Astrocyte of the hippocampus (primary cell): ENCODE data around the gene ECE1.

Experiments used
- DNase-seq: peaks from one replicate; pipeline ENCODE4 v3.0.0; 2011; ENCODE audit warnings: low read depth, low spot score

ECE1 gene

DNA sequence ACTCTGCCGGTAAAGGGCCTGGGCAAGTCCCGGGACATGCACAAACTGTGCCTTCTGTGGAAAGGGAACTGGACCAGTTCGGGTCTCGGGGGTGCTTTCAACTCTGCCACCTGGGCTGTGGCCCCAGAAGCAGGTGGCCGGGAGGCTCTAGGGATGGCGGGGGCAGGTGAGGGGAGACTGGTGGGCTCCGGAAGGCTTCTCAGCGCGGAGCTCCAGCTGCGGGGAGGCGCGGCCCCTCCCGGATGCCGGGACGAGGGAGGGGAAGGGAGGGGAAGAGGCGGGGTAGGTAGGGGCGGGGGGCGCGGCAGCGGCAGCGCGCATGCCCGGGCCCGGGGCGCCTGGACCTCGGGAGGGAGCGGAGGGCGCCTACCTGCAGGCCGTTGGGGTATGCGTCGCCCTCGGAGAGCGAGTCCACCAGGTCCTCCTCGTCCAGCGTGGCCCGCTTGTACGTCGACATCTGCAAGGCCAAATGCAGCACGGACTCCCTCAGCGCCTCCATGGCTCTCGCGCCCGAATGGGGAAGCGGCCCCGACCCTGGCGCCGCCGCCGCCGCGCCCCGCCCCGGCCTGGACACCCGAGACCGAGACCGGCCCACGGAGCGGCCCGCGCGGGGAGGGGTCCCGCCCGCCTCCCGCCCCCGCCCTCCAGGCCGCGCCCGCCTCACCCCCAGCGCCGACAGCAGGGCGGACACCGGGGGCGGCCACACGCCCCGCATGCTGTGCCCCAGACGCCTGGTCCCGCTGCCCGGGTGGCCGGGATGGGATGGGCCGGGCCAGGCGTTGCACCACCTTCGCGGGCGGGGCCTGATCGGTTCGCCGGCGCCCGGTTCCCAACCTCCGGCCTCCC lies at the start of gene ECE1:
Gene ECE1, minus strand, starts transcription at position 764 of the 846 bp plus-strand sequence. Its CDS starts 49 bp downstream, at position 715.
- peak; percentile 76 for DNase-seq

DNA sequence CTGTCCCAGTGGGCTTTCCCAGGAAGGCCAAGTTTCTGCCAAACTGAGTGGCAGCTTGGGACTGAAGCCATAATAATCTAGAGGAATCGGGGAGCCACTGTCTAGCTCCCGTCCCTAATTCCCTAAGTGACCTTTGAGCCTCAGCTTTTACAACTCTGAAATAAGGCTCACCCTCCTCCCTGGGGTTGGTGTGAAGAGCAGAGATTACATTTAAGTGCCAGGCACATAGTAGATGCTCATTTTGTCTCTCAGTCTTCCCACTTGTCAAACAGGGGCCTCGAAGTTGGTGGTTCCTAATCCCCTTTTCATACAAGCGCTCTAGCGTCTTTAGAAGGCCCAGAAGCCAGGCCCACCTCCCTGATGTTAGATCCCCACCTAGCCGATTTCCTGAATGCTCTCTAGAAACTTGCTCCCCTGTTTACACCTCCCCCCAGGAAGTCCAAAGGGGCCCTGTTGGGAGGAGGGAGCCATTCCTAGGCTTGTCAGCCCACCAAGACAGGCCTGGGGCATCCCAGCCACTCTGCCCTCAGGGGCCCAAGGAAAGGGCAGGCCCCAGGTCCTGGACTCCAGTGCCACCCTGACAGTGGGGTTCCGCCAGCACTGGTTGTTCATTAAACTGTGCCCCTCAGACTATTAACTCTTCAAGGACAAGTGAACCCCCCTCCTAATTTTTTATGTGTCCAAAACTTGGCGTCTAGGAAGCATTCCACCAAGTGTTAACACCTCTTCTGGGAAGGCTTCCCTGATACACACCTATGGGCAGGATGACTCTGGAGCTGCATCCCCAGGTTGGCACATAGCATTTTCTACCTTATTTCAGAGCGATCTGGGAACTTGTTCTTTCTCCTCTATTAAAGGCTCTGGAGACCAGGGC lies 49.3 kb upstream of the ECE1 start:
- DNase-seq, result no peak

DNA sequence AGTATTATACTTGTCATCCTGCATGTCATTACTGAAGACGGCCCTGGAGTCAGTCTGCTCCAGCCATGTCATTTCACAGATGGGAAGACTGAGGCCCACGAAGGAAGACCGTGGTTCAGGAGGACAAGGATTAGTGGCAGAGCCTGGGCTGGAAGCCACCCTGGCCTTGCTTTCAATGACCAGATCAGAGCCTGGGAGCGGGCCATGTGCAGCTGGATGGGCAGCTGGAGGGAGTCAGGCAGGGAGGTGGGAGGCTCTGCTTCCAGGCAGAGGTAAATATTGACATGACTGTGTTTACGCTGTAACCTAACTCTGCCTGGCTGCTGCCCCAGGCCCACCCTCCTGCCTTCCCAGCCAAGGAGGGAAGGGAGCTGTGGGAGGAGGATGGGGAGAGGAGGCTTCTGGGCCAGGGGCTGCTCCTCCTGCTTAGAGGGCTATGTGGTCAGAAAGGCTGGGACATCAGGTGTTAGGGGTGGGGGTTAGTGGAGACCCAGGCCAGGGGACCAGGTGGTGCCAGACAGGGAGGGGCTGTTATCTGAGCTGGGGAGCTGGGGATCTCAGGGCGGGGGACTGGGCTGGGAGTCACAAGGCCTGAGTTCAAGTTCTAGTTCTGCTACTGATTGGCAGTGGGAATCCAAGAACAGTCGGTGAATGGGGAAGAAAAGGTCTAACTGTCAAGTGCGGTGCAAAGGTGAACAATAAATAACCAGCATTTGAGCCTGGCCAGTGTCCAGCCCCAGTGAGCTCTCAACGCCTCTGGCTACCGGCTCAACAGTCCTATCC lies 48.5 kb upstream of the ECE1 start:
- DNase-seq, result peak; percentile 71

DNA sequence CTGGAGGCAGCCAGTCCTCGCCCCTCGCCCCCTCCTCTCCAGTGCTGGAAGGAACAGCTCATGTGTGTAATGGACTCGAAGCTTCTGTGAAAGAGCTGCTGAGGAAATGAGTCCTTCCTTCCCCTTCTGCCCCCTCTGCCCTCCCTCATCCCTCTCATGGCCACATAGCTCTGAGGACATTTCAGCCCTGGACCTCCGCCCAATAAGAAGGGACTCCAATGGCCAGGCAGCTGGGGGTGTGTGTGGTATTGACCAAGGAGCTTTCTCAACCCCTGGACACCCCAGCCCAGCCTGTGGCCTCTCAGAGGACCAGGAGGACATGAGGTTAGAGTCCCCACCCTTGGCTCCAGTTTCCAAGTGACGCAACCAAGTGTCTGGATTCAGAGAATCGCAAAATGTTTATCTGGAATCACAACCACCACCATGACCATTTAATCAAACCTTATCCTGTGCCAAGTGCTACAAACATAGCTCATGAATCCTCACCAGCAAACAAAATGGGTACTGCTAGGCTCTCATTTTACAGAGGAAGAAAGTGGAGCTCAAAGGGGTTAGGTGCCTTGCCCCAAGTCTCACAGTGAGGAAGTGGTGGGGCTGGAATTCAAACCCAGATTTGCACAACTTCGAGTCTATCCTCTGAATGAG lies 47.8 kb upstream of the ECE1 start:
- no peak for DNase-seq

DNA sequence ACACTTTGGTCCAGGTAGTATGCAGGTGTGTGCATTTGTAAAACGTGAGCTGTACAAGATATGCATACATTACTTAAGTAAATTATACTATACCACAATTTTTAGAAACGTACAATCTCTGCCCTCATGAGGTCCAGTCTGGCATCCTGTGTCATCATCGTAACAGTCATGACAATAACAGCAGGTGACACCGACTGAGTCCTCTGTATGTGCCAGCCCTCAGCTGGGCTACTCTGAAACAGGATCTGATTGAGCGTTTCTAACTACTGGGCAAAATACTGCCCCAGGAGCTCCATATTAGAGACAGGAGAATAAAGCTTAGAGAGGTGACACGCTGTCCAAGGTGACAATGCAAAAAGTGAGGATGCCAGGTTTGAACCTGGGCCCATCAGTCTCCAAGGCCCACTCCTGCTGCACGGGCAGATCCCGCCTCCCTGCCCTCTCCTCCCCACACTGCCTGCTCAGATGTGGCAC lies 47.2 kb upstream of the ECE1 start:
- no peak for DNase-seq

DNA sequence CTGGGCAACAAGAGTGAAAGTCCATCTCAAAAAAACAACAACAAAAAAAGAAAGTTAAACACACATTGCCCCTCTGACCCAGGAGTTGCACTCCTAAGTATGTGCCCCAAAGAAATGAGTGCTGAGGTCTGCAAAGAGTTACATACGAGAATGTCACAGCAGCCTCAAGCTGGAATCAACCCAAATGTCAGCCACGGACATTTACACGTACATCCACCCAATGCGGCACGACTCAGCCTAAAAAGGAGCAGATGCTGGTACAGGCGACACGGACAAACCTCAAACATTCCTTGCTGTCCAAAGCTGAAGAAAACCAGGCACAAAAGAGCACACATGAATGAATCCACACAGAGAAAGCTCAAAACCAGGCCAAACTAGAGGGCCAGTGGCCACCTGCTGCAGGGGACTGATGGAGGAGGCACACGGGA lies 46.8 kb upstream of the ECE1 start:
- DNase-seq, result no peak

DNA sequence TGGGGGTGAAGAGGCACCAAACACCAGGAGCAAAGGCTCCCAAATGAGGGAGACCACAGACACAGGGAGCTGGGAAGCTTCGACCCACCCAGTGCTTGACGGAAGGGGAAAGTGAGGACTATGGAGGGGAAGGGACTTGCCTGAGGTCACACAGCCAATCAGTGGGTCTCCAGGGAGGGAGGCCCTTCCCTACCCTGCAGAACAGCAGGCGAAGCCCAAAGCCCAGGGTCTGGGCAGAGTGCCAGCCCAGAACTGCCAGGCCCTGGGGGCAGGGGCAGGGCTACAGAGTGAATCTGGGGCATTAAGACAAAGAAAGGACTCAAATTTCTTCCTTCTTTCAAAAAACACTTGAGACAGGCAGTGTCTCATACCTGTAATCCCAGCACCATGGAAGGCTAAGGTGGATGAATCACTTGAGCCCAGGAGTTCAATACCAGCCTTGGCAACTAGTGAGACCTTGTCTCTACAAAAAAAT lies 45.5 kb upstream of the ECE1 start:
- DNase-seq, result peak; percentile 51

DNA sequence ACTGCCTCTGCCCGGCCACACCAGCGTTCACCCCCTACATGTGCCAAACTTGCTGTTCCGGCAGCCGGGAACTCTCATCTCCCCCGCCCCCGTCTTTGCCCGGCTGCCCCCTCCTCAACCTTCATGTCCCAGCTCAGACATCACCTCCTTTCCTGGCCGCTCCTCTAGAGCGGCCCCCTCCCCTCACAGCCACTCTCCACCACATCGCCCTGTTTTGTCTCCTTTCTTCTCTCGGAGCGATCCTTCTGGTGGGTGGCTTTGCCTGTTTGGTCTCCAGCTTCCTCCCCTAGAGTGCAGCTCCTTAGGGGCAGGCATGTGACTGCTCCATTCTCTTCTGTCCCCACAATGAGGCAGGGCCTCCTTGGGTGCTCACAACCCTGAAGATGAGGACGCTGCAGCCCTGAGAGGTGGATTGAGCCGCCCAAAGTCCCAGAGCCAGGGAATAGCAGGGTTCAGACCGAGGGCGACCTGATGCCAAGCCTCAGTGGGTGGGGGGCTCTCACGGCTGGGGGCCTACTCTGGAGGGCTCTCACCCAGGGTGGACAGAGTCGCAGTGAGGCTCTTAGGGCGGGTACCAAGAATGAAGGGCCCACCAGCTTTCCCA lies 44.9 kb upstream of the ECE1 start:
- no peak for DNase-seq

DNA sequence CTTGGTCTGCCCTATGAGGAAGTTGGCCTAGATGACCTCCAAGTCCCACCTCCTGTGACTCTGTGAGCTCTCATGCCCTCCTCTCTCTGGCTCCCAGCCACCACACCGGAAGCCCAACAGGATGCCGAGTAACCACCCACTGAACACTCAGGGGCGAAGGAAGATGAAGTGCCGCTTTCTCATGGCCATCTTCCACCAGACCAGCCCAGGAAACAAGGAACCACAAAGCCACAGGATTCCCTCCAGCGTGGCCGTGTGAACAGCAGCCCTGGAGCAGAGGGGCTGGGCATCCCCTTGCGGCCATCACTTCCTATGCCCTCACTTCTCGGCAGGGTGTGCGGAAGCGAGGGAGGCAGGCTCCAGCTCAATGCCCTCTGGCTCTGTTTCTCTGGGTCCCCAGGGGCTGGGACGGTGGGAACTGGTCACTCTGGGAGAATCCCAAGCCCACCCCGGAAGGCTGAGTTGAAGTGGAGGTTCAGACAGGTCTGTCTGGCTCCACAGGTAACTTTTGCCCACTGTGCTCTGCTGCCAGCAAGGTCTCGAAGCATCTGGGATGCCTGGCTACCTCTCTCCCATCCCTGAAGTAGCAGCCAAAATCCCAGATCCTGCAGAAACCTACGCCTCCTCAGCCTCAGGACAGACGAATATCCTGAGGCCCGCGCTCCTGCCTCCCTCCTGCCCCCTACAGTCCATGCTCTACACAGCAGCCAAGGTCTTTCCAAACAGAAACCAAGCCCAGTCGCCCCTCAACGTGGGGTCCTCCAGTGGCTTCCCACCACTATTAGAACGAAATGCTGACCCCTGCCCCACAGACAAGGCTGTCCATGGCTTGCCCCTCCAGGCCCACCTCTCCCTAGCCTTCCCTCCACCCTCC lies 44.2 kb upstream of the ECE1 start:
- peak; percentile 94 for DNase-seq

DNA sequence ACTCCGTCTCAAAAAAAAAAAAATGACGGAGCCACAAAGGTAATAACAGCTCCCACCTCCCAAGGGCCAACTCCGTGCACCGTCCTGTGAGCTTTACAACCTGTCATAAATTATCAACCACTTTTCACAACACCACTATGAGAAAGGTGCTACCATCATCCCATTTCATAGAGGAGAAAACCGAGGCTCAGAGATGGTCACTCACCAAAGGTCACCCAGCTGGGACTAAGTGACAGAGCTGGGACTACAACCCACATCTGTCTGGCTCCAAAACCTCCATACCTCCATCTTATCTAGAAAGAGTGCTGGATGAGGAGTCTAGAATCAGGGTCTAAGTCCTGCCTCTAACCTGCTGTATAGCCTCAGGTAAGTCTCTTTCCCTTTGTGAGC lies 43.6 kb upstream of the ECE1 start:
- DNase-seq, result no peak

DNA sequence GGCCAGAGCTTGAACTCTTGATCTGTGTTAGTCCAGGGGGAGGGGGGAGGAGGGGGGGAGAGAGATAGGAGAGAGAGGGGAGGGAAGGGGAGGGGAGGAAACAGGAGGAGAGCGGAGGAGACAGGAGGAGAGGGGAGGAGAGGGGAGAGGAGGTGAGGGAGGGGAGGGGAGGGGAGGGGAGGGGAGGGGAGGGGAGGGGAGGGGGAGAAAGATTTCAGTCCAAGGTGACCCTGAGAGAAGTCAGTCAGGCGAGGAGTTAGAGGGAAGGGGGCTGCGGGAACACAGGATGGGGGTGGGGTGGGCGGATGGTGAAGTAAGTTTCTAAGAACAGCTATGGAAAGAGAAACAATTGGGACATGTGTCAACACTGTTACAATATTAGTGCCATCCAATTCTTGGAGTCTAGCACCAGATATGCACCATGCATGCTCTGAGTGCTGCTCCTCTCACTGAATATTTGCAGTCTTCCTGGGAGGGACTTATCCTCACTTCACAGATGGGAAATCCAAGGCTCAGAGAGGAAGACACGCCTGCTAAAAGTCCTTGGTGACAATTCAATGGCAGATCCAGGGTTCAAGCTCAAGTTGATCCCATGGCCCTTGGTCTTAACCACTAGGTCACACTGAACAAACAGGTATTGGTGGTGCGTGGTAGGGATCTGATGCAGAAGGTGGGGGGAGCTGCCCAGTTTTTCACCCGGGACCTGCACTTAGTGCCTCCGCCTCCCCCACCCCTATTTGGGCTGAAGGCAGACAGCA lies 42.5 kb upstream of the ECE1 start:
- DNase-seq, result no peak

DNA sequence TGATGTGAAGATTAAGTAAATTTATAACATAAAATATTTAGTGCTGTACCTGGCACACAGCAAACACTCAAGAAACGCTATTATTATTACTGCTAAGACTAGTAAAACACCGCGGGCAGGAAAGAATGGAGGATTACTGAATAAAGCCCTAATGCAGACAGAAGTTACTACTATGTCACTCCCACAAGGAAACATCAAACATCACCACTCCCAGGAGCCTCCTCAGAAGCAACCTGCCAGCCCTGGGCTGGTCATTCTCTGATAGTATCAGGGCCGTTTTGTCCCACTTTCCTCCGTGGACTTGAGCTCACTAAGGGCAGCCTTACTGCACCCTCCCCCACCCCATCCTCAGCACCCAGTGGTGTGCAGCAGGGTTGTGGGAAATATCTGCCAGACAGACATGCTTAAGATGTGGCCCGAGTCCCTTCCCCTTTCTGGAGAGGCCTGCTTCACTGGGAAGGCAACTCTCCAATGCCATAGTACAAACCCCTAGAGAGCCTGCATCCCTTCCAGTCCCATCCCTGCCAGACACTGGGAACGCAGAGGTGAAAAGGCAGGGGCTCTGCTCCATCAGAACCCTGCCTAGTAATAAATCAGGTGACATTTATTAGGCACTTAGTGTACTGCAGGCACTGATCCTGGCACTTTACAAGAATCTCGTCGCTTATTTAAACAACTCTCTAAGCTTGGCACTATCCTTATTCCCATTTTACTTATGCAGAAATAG lies 41.7 kb upstream of the ECE1 start:
- DNase-seq, result no peak

DNA sequence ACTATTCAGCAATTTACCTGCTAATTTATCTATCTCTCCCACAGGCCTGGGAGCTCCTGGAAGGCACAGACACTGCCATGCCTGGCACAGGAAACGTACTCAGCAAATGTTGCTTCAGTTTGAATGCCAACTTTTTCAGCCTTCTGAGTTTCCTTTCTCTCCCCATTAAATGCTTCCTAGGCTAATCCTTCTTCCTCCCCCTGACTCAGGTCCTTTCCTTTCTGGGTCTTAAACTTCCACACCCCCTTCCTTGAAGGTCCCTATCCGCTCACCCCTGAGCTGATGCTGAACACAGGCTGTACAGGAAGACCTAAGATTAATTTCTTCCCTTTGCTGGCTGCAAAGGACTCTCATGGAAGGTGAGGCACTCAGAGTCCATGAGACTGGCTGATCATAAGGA lies 40.3 kb upstream of the ECE1 start:
- DNase-seq, result no peak

DNA sequence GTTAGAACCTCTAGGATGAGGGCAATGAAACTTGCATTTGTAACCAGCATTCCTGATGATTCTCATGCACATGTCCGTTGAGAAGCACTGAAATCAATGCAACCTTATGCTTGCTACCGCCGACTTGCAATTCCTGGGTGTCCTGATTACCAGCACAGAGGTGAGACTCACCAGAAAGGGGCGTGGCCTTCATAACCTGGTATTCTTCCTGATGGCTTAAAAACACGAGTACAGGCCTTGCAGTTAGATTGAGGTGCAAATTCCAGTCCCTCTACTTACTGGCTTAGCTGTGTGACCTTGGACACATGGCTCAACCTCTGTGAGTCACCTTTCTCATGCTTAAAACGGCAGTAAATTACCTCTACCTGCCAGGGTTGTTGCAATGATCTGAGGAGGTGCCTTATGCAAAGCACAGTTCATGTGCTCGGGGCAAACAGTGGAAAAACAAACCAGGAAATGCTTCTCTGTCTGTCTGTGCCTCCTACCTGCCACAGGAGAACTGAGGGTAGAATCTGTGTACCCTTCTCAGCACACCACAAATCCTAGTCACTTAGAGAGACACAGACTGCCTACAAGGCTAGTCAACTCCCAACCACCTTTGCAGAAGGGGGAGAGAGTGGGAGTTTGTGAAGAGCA lies 39.1 kb upstream of the ECE1 start:
- DNase-seq, result no peak

DNA sequence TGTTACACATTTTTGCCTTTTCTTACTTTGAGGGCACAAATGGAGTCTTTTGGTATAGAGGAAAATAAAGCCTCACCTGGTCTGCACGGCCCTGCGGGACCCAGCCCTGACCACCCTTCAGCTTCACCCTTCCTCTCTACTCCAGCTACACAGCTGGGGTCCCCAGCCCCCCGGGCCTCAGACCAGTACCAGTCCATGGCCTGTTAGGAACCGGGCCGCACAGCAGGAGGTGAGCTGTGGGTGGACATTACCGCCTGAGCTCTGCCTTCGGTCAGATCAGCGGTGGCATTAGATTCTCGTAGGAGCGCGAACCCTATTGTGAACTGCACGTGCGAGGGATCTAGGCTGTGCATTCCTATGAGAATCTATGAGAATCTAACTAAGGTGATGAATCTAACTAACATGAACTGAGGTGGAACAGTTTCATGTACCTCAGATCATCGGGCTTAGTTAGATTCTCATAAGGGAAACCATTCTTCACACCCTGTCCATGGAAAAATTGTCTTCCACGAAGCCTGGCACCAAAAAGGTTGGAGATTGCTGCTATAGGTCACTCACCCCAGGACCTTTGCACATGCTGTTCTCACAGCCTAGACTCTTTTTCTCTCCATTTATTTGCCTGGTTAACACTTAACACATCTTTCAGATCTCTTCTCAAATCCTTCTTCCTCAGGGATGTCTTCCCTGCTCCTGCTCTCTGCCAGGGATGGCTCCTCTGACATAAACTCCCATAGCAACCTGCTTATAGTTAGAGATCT lies 37.5 kb upstream of the ECE1 start:
- no peak for DNase-seq

DNA sequence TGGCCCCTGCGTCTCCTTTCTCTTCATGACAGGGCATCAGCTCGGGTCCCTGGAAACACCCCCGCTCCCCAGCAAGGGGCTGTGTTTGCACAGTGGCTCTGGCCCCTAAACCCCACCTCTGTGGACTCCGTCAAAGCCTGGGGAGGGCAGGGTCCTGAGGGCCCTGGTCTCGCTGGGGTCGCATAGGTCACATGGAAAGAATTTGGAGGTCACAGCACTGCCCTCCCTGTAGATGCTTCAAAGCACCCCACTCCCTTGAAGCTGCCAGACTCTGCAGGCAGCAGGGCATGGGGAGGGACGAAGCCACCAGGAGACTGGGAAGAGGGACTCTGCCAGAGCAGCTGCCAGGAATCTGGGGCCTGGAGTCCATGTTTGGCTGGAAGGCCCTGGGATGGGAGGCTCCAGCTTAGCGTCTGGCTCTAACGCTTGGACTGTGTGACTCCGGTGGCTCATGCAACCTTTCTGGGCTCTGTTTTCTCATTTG lies 36.6 kb upstream of the ECE1 start:
- no peak for DNase-seq
